ENCODE data around the gene ID1.

DNA sequence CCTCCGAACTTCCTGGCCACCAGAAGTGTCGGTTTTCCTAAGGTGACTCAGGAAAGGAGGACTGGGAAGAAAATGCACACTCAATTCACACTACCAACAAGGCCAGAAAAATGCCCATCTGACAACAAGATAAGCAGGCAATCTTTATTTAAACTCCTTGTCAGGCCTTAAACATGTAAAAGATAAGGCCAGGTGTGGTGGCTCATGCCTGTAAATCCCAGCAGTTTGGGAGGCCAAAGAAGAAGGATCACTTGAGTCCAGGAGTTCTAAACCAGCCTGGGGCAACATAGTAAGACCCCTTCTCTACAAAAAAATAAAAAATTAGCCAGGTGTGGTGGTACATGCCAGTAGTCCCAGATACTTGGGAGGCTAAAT lies 7.6 kb upstream of the ID1 start:
- no peak for TF ChIP-seq CTCF (IDR thresholded peaks at IDR 0.05)
- TF ChIP-seq POLR2A (IDR thresholded peaks at IDR 0.05): no peak
